A549 (cell line): ENCODE data around the gene ZNF682.

ENCODE experiments used
- CHD2 ChIP-seq: fragments of 150-350 bp; IDR thresholded peaks from 2 replicates; pipeline ENCODE4 v1.6.1; 2014; ENCODE audit warnings: low read length; ENCODE audit not compliant: partially characterized antibody
- CTCF ChIP-seq: fragments of >200 bp; sonication (Bioruptor Twin); formaldehyde crosslinking; IDR thresholded peaks from 3 replicates; pipeline ENCODE4 v1.5.1; 2016
- EP300 ChIP-seq, 2 experiments: fragments of >200 bp; sonication (Bioruptor Twin); formaldehyde crosslinking; IDR thresholded peaks; 2 replicates in 1 of 2; 3 replicates in 1 of 2; pipeline ENCODE4 v1.6.1; 2016 to 2017
- ESRRA ChIP-seq: fragments of 150-350 bp; IDR thresholded peaks from 2 replicates; pipeline ENCODE4 v1.6.1; 2014; ENCODE audit warnings: mild to moderate bottlenecking, low read length, borderline replicate concordance
- HDAC2 ChIP-seq: fragments of 200-600 bp; sonication (generic); IDR thresholded peaks from 2 replicates; pipeline ENCODE4 v1.6.1; 2016
- HOXB5 ChIP-seq: fragments of 250-450 bp; sonication (Bioruptor Pico); IDR thresholded peaks from 2 replicates; pipeline ENCODE4 v1.5.0; 2020; ENCODE audit warnings: mild to moderate bottlenecking, moderate library complexity
- MAFK ChIP-seq: fragments of 450-650 bp; IDR thresholded peaks from 2 replicates; pipeline ENCODE4 v1.6.1; 2014; ENCODE audit not compliant: partially characterized antibody

GRCh38 chr19:19997656-19998268, 41.5 kb downstream of the ZNF682 start:
- TF ChIP-seq CTCF (no peak), ESRRA (no peak), EP300 (IDR thresholded peaks at IDR 0.05) (no peak), CHD2 (no peak), HDAC2 (no peak), MAFK (no peak), HOXB5 (no peak)
